ENCODE results near the gene ESYT1.
A peak's percentile ranks its signal among the peaks of the same experiment; 100 is the strongest.

Gene ESYT1

GRCh38 chr12:56178347-56178746 lies 50.3 kb downstream of the ESYT1 start:
- no peak for DNase-seq (ENCODE audit: low read depth in 2 of 2)

- no peak for DNase-seq (ENCODE audit: low read depth in 2 of 2)
These were observed 58.9 kb downstream of the ESYT1 start for GRCh38 chr12:56186957-56187356.

GRCh38 chr12:56188131-56188777 lies 60.2 kb downstream of the ESYT1 start:
- no peak for DNase-seq (ENCODE audit: low read depth in 2 of 2)

- no peak for DNase-seq (ENCODE audit: low read depth in 2 of 2)
These were observed 60.7 kb downstream of the ESYT1 start for GRCh38 chr12:56188778-56189098.

- DNase-seq (ENCODE audit: low read depth in 2 of 2) = peak; percentile 53 to 81
These were observed 61.2 kb downstream of the ESYT1 start, which contains the start of gene SMARCC2 for GRCh38 chr12:56189099-56189917. SMARCC2 (minus strand) TSS chr12:56189483; CDS start chr12:56189461, 22 bp downstream.

GRCh38 chr12:56189918-56190694 lies 62.0 kb downstream of the ESYT1 start:
- peak; percentile 61 for DNase-seq (ENCODE audit: low read depth in 2 of 2)

GRCh38 chr12:56190695-56191155 lies 62.7 kb downstream of the ESYT1 start:
- DNase-seq (ENCODE audit: low read depth in 2 of 2) = no peak

- no peak for DNase-seq (ENCODE audit: low read depth in 2 of 2)
These were observed 64.5 kb downstream of the ESYT1 start for GRCh38 chr12:56192582-56192981.

- peak; percentile 38 to 57 for DNase-seq (ENCODE audit: low read depth in 2 of 2)
These were observed 65.0 kb downstream of the ESYT1 start for GRCh38 chr12:56193025-56193578.

Measured in stimulated activated CD8-positive, alpha-beta memory T cell treated with anti-CD3 and anti-CD28 coated beads, Interleukin-7, amount 100 ng/mL, for 4 hours (primary cell).